ENCODE measurements around the gene B3GALT5. TPM values are rescaled to one million over a fixed set of nuclear protein-coding genes. Genes with fewer than 3 reads are reported as not detected.

The B3GALT5 gene
- polyA plus RNA-seq, 3 donors: not detected

DNA sequence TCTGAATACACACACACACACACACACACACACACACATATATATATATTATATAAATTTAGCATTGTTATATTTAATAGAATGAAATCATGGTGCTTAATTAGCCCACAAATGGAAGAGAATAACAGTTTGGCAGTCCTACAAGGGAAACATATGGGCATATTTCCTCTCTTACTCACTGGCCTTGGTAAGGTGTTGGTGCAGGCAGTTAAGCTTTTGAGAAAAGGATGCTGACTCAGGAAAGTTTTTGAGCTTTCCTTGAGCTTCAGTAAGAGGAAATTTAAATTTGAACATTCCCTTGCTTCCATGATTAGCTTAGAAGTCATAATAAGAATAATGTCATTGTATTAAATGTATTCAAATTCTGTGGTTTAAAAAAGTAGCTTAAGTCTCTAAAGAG lies 37.0 kb upstream of the B3GALT5 start:
- no peaks in the 10 kb centered on the region for H3K4me1 ChIP-seq (ENCODE audit: control insufficient read depth in 1 of 2, insufficient read depth in 2 of 2, low read length in 2 of 2)
- Mint-ChIP-seq H3K27me3 (ENCODE audit: low read depth in 3 of 3) (peaks cover 3 to 9% (median 6%) of the 10 kb centered on the region in 3 donors), H3K9me3 (peaks cover 0 to 10% (median 2%) of the 10 kb centered on the region in 7 donors), H3K27ac (no peak overlapping the region), H3K36me3 (no peaks in the 10 kb centered on the region), H3K4me3 (no peak overlapping the region), H3K4me1 (peaks cover 2% of the 10 kb centered on the region)
- intact Hi-C loops (cut with micrococcal nuclease): no loop called here
- no peak overlapping the region for H3K4me2 ChIP-seq (replicated peaks; ENCODE audit: extremely low read depth, low read length, poor library complexity, severe bottlenecking)
- no peak overlapping the region for H2AFZ ChIP-seq (ENCODE audit: insufficient read depth, low read depth, low read length, poor library complexity, severe bottlenecking)
- H3K9ac ChIP-seq (ENCODE audit: insufficient read depth, low read length, poor library complexity, severe bottlenecking): no peak overlapping the region
- H3K27me3 ChIP-seq (ENCODE audit: control insufficient read depth in 2 of 2, insufficient read depth in 2 of 2, low read length in 2 of 2): no peaks in the 10 kb centered on the region
- H3K27ac ChIP-seq (ENCODE audit: low read depth in 1 of 2, low read length in 2 of 2): no peak overlapping the region
- H3K36me3 ChIP-seq (replicated peaks in 1 of 2; ENCODE audit: control insufficient read depth in 1 of 2, insufficient read depth in 2 of 2, low read length in 2 of 2): no peaks in the 10 kb centered on the region
- no peak for TF ChIP-seq CTCF (IDR thresholded peaks at IDR 0.05)
- no peaks in the 10 kb centered on the region for H4K20me1 ChIP-seq (ENCODE audit: insufficient read depth, low read length)
- no peak overlapping the region for H3K4me3 ChIP-seq (replicated peaks in 1 of 3; ENCODE audit: low read depth in 2 of 3, low read length in 3 of 3)
- DNase-seq: no peak
- H3K9me3 ChIP-seq (replicated peaks in 1 of 2; ENCODE audit: control insufficient read depth in 1 of 2, insufficient read depth in 1 of 2, low read length in 2 of 2): no peaks in the 10 kb centered on the region
- no peaks in the 10 kb centered on the region for H3K79me2 ChIP-seq (ENCODE audit: insufficient read depth, low read length)

DNA sequence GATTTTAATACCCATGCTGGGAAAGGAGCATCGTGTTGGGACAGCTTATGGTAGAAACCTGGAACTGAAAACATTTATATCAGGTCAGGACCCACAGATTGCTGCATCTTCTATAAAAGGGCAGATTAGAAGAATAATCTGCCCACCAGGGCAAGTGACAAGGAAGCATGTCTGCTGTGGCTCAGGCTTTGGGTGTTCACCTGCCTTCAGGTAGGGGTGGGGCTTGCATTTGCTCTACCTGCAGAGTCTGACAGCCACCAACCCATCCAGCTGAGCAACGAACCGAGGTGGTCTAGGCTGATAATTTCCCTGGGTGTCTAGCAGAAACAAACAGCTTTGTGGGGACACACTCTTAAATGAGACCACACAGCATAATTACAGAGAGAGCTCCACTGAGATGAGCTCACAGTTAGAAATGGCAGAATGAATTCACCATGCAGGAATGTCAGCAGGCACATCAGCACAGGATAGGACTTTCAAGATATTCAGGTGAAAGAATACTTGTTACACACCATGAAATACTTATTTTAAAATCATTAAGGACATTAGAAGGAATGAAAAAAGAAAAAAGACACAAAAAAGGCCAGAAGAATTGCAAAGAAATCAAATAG lies 36.1 kb upstream of the B3GALT5 start:
- no peak for TF ChIP-seq CTCF (IDR thresholded peaks at IDR 0.05)
- Mint-ChIP-seq H3K4me3 (no peak overlapping the region), H3K36me3 (no peaks in the 10 kb centered on the region), H3K9me3 (peaks cover 0 to 10% (median 2%) of the 10 kb centered on the region in 7 donors), H3K4me1 (peaks cover 2% of the 10 kb centered on the region), H3K27ac (no peak overlapping the region), H3K27me3 (ENCODE audit: low read depth in 3 of 3) (peaks cover 0 to 6% (median 4%) of the 10 kb centered on the region in 3 donors)
- H4K20me1 ChIP-seq (ENCODE audit: insufficient read depth, low read length): no peaks in the 10 kb centered on the region
- no CpG with 5 or more reads among the region's 3 CpGs for WGBS (ENCODE audit: insufficient coverage)
- H3K79me2 ChIP-seq (ENCODE audit: insufficient read depth, low read length): no peaks in the 10 kb centered on the region
- H3K4me3 ChIP-seq (replicated peaks in 1 of 3; ENCODE audit: low read depth in 2 of 3, low read length in 3 of 3): no peak overlapping the region
- DNase-seq: no peak
- no peak overlapping the region for H3K9ac ChIP-seq (ENCODE audit: insufficient read depth, low read length, poor library complexity, severe bottlenecking)
- no peaks in the 10 kb centered on the region for H3K27me3 ChIP-seq (ENCODE audit: control insufficient read depth in 2 of 2, insufficient read depth in 2 of 2, low read length in 2 of 2)
- no peak overlapping the region for H2AFZ ChIP-seq (ENCODE audit: insufficient read depth, low read depth, low read length, poor library complexity, severe bottlenecking)
- H3K9me3 ChIP-seq (replicated peaks in 1 of 2; ENCODE audit: control insufficient read depth in 1 of 2, insufficient read depth in 1 of 2, low read length in 2 of 2): no peaks in the 10 kb centered on the region
- H3K36me3 ChIP-seq (replicated peaks in 1 of 2; ENCODE audit: control insufficient read depth in 1 of 2, insufficient read depth in 2 of 2, low read length in 2 of 2): no peaks in the 10 kb centered on the region
- H3K4me2 ChIP-seq (replicated peaks; ENCODE audit: extremely low read depth, low read length, poor library complexity, severe bottlenecking): no peak overlapping the region
- H3K27ac ChIP-seq (ENCODE audit: low read depth in 1 of 2, low read length in 2 of 2): no peak overlapping the region
- intact Hi-C loops (cut with micrococcal nuclease): no loop called here
- no peaks in the 10 kb centered on the region for H3K4me1 ChIP-seq (ENCODE audit: control insufficient read depth in 1 of 2, insufficient read depth in 2 of 2, low read length in 2 of 2)
